ENCODE results near the gene BRF1.

DNA sequence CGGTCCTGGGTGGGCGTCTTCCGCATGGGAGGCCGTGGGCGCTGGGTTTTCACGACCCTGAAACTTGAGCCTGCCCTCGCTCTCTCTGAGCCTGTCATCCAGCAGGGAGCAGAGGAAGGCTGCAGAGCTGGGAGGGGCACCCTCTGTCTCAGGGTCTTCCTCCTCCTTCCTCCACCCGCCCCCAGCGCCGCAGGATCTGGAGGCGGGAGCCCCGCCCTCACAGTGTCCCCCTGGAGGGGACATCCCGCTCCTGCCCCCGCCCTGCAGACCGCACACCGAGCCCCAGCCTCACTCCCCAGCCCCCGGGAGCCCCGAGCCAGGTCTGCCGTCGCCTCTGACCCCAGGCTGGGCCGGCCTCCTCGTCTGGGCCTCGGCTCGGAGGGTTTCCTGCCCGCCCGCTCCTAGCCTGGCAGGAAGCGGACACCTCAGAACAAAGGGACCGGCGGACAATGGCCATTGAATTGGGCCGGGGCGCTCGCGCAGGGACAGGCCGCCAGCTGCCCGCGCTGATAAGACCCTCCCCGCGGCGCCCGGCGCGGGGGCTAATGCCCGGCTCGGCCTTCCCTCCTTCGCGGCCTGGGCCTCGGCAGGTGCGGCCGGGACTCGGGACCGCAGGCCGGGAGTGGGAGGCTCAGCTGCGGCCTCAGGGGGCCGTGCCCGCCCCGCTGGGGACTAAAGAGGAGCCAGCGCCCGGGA lies 104.4 kb downstream of the BRF1 start:
- no peak for TF ChIP-seq CTCF (IDR thresholded peaks at IDR 0.05 in 2 of 3, conservative IDR thresholded peaks at IDR 0.05 in 1 of 3; ENCODE audit: borderline replicate concordance in 1 of 3, insufficient read depth in 1 of 3, low read depth in 2 of 3, low read length in 2 of 3)
- no peak for TF ChIP-seq POLR2AphosphoS5 (IDR thresholded peaks at IDR 0.05; ENCODE audit: low read depth, low read length)
- no peak for TF ChIP-seq POLR2A (IDR thresholded peaks at IDR 0.05; ENCODE audit: borderline replicate concordance, extremely low read depth, insufficient read depth, insufficient read length)
- TF ChIP-seq EZH2phosphoT487 (IDR thresholded peaks at IDR 0.05; ENCODE audit: borderline replicate concordance), result no peak
- no peak for TF ChIP-seq EZH2 (IDR thresholded peaks at IDR 0.05)
- TF ChIP-seq EGR1 (IDR thresholded peaks at IDR 0.05; ENCODE audit: low read depth), result no peak
- TF ChIP-seq ELF1 (IDR thresholded peaks at IDR 0.05; ENCODE audit: borderline replicate concordance, low read depth), result no peak
- TF ChIP-seq ZNF274 (IDR thresholded peaks at IDR 0.05; ENCODE audit: low read depth, low read length), result no peak
- TF ChIP-seq SRF (IDR thresholded peaks at IDR 0.05; ENCODE audit: low read depth), result no peak
- no peak for TF ChIP-seq JUND (IDR thresholded peaks at IDR 0.05)

Data from HCT116 (cell line).